SK-N-SH treated with all-trans-retinoic acid at 6 μM for 48 hours (cell line): ENCODE data around the gene KRTAP1-3.

Experiments
- ARNTL ChIP-seq: fragments of 450-650 bp; formaldehyde crosslinking; IDR thresholded peaks from 2 replicates; pipeline ENCODE4 v1.5.0; 2020; ENCODE audit warnings: low read depth, mild to moderate bottlenecking, moderate library complexity, borderline replicate concordance
- BACH2 ChIP-seq: fragments of 250-450 bp; sonication (Bioruptor Pico); IDR thresholded peaks from 2 replicates; pipeline ENCODE4 v1.9.0; 2021; ENCODE audit warnings: mild to moderate bottlenecking, borderline replicate concordance
- CREB5 ChIP-seq: fragments of 250-450 bp; sonication (Bioruptor Pico); IDR thresholded peaks from 2 replicates; pipeline ENCODE4 v1.5.1; 2020; ENCODE audit warnings: low read depth, mild to moderate bottlenecking, moderate library complexity
- RARB ChIP-seq: fragments of 250-450 bp; sonication (Bioruptor Pico); IDR thresholded peaks from 2 replicates; pipeline ENCODE4 v1.8.0; 2021; ENCODE audit warnings: mild to moderate bottlenecking, moderate library complexity
- SNAI2 ChIP-seq: fragments of 250-450 bp; sonication (Bioruptor Pico); IDR thresholded peaks from 2 replicates; pipeline ENCODE4 v1.5.0; 2020; ENCODE audit warnings: mild to moderate bottlenecking, moderate library complexity
- ZFP30 ChIP-seq: fragments of 450-650 bp; formaldehyde crosslinking; IDR thresholded peaks from 2 replicates; pipeline ENCODE4 v1.5.0; 2022; ENCODE audit warnings: mild to moderate bottlenecking, moderate library complexity
- ZNF565 ChIP-seq: fragments of 450-650 bp; formaldehyde crosslinking; conservative IDR thresholded peaks from 2 replicates; pipeline ENCODE4 v1.5.0; 2020; ENCODE audit warnings: low read depth, mild to moderate bottlenecking, moderate library complexity
- ZNF70 ChIP-seq: fragments of 450-650 bp; formaldehyde crosslinking; IDR thresholded peaks from 2 replicates; pipeline ENCODE4 v1.5.0; 2020; ENCODE audit warnings: mild to moderate bottlenecking, moderate library complexity

DNA sequence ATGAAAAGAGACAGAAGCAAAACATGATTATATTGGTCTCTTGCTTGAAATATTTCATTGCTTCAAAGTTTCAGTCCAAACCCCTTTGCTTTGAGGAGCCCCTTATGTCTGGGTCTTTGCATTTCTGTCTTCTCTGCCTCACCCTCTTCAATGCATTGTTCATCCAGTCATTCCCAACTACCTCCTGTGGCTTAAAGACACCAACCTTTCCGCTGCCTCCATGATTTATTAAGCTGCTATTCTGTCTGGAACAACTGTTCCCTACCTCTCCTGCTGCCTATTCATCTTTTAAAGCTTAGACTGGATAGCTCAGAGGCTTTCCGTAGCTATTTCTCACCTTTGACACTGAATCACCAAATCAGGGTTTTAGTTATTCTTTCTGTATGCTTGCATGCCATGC, 37.3 kb downstream of the KRTAP1-3 start:
- TF ChIP-seq ZNF565 (no peak), ZFP30 (CRISPR knock-in tag) (no peak), CREB5 (no peak), RARB (no peak), BACH2 (CRISPR knock-in tag) (no peak), SNAI2 (CRISPR knock-in tag) (no peak), ARNTL (CRISPR knock-in tag) (no peak), ZNF70 (no peak)
